IMR-90 (cell line): ENCODE data around the gene SLC4A2.

ENCODE experiments used
- BHLHE40 ChIP-seq: fragments of 150-350 bp; IDR thresholded peaks from 2 replicates; pipeline ENCODE4 v1.6.1; 2016; ENCODE audit warnings: mild to moderate bottlenecking, low read depth, low read length
- CEBPB ChIP-seq: IDR thresholded peaks from 2 replicates; pipeline ENCODE4 v1.6.1; 2012; ENCODE audit warnings: low read depth, low read length, improper control_type of control experiment
- CHD1 ChIP-seq: IDR thresholded peaks from 2 replicates; pipeline ENCODE4 v1.6.1; 2012; ENCODE audit warnings: low read depth, low read length, improper control_type of control experiment
- CTCF ChIP-seq: conservative IDR thresholded peaks from 2 replicates; pipeline ENCODE4 v1.5.1; 2012; ENCODE audit warnings: mild to moderate bottlenecking, low read depth, low read length, improper control_type of control experiment
- ELK1 ChIP-seq: fragments of 150-350 bp; IDR thresholded peaks from 2 replicates; pipeline ENCODE4 v1.6.1; 2016; ENCODE audit warnings: low read depth, mild to moderate bottlenecking, low read length, moderate library complexity, borderline replicate concordance
- FOS ChIP-seq: fragments of 150-350 bp; IDR thresholded peaks from 2 replicates; pipeline ENCODE4 v1.6.1; 2016; ENCODE audit warnings: low read depth, low read length
- MXI1 ChIP-seq: IDR thresholded peaks from 2 replicates; pipeline ENCODE4 v1.6.1; 2012; ENCODE audit warnings: low read depth, mild to moderate bottlenecking, low read length, moderate library complexity, borderline replicate concordance
- POLR2A ChIP-seq: IDR thresholded peaks from 2 replicates; pipeline ENCODE4 v1.6.1; 2012; ENCODE audit warnings: mild to moderate bottlenecking, low read depth, low read length
- RAD21 ChIP-seq: IDR thresholded peaks from 2 replicates; pipeline ENCODE4 v1.6.1; 2012; ENCODE audit warnings: low read length, improper control_type of control experiment
- RCOR1 ChIP-seq: IDR thresholded peaks from 2 replicates; pipeline ENCODE4 v1.6.1; 2012; ENCODE audit warnings: mild to moderate bottlenecking, low read length, improper control_type of control experiment; ENCODE audit not compliant: insufficient replicate concordance
- RFX5 ChIP-seq: IDR thresholded peaks from 2 replicates; pipeline ENCODE4 v1.8.0; 2012; ENCODE audit warnings: low read depth, mild to moderate bottlenecking, low read length, moderate library complexity
- SMC3 ChIP-seq: fragments of 150-350 bp; IDR thresholded peaks from 2 replicates; pipeline ENCODE4 v1.6.1; 2016; ENCODE audit warnings: low read depth, mild to moderate bottlenecking, antibody characterized with exemption, low read length, moderate library complexity
- USF2 ChIP-seq: fragments of 150-350 bp; IDR thresholded peaks from 2 replicates; pipeline ENCODE4 v1.6.1; 2017; ENCODE audit warnings: mild to moderate bottlenecking, antibody characterized with exemption, low read length, low read depth

- no peak for TF ChIP-seq CTCF
- TF ChIP-seq CEBPB, result no peak
- peak; percentile 88 for TF ChIP-seq POLR2A
- peak; percentile 77 for TF ChIP-seq FOS
- no peak for TF ChIP-seq BHLHE40
- TF ChIP-seq SMC3, result no peak
- no peak for TF ChIP-seq USF2
- TF ChIP-seq RFX5, result no peak
- TF ChIP-seq CHD1, result 0 out of 2 replicates have a peak, but pooled peaks have one; percentile 43
- TF ChIP-seq ELK1, result no peak
- no peak for TF ChIP-seq RCOR1
- no peak for TF ChIP-seq MXI1
- TF ChIP-seq RAD21, result peak; percentile 13; the same call in 1 of the 2 replicates
Measured at GRCh38 chr7:151038951-151039849, 20.2 kb upstream of the SLC4A2 start.
